Hematopoietic multipotent progenitor cell treated with erythropoietin and hydrocortisone succinate and interleukin-3 and kit ligand, for 17 days (in vitro differentiated cells): ENCODE measurements around the gene ENGASE.

Experiments used
- DNase-seq: peaks from one replicate; pipeline ENCODE4 v3.0.0-alpha.2; 2015; ENCODE audit warnings: low spot score

Gene ENGASE

GRCh38 chr17:79114458-79115301, 40.1 kb downstream of the ENGASE start:
- no peak for DNase-seq

DNA sequence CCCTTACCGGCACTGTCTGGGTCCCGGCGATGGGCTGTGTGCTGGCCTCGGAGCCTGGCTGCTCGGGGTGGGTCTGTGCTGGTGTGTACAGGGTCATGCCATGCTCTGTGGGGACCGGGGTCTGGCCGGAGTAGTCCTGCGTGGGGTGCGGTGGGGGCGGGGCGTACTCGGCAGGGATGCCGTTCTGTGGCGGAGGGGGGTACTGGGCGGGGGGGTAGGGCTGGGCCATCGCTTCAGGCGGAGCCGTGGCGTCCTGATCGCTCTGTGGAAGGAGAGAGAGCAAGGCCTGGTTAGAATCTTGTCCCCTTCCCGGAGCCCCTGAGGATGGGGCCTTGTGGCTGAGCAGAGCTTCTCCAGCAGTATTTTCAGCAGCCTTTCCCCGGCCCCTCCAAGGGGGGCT, 40.9 kb downstream of the ENGASE start:
- DNase-seq: no peak

- no peak for DNase-seq
Measured at GRCh38 chr17:79116575-79117368, 42.1 kb downstream of the ENGASE start.

- no peak for DNase-seq
Measured at GRCh38 chr17:79117905-79118487, 43.4 kb downstream of the ENGASE start.

- no peak for DNase-seq
Measured at GRCh38 chr17:79118924-79119323, 44.3 kb downstream of the ENGASE start.

DNA sequence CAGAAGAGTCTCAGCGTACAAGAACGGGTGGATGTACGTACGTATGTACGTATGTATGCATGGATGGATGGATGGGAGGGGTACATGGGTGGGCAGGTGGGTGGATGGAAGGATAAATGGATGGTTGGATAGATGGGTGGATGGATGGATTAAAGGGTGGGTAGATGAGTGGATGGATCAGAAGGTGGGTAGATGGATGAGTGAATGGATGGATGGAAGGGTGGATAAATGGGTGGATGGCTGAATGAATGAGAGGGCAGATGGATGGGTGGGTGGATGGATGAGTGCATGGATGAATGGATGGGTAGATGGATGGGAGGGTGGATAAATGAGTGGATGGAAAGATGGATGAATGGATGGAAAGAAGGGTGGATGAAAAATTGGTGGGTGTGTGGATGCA, 45.6 kb downstream of the ENGASE start:
- DNase-seq: no peak

DNA sequence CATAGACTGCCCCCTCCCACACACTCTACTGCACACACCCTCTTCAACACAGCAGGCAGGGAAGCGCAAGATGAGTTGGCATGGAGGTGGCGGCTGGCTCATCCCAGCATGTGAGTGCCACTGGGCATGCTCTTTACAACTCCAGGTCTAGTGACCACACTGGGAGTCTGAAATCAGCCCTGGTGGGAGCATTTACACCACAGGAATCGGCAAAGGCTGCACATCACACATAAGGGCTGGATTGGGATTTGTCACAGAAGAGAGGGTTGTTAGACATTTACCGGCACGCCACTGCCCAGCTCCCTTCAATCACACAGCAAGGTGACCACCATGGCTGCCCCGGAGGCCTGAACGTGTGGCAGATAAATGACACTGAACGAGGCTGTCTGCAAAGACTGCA, 49.4 kb downstream of the ENGASE start:
- DNase-seq: no peak

DNA sequence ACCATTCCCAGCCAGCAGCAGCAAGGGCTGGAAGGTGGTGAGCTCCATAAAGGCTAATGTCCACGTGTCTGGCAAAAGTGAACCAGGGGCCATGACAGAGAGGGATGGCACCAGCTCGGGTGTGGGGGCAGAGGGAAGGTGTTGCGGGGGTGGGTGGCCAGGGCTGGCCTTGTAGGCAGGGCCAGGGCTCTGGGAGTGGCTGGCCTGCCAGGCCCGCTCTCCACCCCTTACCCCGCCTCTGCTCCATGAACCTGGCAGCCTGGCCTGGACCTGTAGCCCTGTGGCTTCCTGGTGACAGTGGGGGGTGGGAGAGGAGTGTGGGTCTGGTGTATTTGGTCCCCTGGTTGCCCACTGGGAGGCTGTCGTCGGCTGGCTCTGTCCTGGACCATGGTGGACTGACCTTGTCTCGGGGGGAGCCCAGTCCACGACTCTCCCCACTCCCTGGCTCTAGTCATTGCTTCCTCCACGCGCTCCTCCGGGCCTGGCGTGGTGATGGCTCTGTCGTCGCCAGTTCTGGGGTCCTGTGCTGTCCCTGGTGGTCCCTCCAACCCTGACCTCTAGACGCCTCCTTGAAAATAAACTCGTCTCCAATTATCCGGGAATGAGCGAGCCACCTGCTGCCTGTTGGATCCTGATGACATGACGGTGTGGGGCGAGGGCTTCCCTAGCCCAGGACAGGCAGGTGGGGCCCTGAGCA, 50.0 kb downstream of the ENGASE start:
- DNase-seq: no peak

DNA sequence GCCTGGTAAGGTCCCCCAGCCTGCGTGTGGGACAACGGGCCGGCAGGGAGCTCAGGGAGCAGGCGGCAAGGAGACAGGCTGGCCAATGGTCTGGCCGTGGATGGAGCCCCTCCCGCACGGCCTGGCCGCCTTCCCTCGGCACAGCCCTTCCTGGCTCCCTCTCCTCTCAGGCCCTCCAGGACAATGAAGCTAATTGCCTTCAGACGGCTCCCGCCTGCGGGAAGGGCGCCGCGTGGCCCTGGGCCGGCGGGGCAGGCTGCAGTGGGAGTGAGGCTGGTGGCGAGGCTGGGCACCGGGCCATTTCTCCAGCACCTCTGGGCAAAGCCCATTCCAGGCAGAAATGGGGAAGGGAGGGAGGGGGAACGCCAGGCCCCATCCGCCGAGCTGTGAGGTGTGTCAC, 50.9 kb downstream of the ENGASE start:
- DNase-seq: no peak

DNA sequence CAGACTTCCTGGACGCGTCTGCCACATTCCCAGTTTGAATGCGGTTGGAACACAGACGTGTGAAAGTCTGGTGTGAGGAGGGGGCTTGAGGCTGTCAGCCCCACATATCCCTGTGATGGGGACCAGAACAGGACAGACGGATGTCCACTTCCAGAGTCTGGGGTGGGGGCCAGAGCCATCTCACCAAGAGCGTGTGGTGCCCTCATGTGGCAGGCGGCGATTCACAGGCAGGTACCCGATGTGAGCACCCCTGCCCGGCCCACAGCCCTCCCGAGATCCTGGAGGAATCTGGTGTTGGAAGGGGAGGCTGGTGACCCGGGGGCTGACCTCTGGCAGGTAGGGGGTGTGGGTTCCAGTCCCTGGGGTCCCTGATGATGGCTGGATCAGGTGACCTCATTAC, 51.5 kb downstream of the ENGASE start:
- DNase-seq: no peak

GRCh38 chr17:79127534-79128135, 53.0 kb downstream of the ENGASE start:
- DNase-seq: no peak

DNA sequence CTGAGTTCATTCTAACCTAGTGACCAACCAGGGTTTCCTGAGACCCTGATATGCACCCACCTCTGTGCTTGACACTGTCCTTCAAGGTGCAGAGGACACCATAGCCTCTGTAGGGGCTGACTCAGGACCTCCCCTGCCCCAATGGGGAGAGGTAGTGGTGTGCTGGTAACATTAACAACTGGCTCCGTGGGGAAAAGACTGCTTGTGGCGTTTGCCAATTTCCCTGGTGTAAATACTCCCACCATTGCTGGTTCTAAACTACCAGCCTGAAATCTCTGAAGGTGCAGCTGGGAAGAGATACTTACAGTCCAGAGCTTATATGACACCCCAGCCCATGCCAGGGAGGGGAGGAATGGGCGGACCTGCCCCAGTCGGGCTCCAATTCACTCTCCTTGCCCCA, 54.9 kb downstream of the ENGASE start:
- DNase-seq: no peak

GRCh38 chr17:79130536-79131273, 56.1 kb downstream of the ENGASE start:
- no peak for DNase-seq

DNA sequence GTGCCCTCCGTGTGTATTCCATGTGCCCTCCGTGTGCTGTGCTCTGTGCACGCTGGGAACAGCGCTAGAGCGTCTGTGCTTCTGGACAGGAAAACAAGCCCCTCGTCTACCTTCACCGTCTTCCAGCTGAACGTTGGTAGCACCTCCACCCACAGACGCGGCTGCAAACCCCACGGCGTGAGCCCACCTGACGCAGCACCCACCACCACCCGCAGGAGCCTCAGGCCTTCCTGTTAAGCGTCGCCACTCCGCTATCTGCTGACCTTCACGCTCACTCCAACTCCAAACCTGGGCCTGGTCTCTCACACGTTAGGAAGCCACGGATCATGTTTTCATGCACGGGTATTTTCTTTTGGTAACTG, 56.6 kb downstream of the ENGASE start:
- no peak for DNase-seq

- no peak for DNase-seq
Measured at GRCh38 chr17:79131701-79132100, 57.1 kb downstream of the ENGASE start.

GRCh38 chr17:79132271-79133064, 57.8 kb downstream of the ENGASE start:
- no peak for DNase-seq

DNA sequence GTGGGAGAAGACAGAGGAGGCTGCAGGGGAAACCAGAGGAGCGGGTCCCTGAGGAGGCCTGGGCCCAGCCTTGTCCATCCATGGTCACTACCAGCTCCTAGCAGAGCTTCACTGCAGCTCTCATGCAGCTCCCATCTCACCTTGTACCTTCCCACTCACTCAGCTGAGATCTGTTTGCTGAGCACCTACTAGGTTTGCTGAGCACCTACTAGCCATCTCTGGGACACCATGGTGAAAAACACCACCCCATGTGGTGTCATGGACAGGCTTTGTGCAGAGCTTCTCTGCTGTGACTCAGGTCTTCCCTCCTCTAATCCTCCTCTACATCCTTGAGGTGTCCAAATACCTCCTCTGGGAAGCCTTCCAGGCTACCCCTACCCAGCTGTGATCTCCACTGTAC, 58.6 kb downstream of the ENGASE start:
- no peak for DNase-seq

DNA sequence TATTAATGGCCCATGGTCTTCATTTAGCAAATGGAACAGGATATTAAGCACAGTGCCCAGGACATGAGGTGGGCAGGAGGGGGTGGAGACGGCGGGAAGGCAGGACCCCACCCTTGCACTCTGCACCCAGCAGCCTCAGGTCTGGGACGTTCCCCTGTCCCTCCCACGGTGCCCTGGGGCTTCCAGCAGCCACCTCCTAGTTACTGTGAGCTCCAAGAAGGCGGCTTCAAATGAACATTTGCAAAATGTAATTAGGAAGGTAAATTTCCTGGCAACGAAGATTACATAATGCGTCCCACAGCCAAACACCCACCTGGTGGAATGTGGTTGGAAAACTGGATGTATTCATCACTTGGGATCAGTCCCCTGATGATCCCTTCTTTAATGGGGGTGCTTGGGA, 59.4 kb downstream of the ENGASE start:
- no peak for DNase-seq

DNA sequence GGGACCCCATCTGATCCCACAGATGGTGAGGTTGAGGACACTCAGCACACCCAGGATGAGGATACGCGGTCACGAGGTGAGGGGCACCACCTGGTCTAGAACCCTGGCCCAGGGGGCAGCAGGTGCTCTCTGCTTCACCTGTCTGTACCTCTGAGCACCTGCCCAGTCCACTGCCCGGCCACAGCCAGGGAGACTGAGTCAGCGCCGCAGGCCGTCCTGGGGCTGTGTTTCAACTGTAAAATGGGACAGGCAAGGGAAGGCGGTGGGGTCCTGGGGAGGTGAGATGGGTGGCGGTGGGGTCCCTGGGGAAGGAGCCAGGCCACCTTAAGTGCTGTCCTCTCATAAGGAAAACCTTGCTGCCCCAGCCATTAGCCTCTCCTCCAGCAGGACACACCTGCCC, 60.4 kb downstream of the ENGASE start:
- no peak for DNase-seq

DNA sequence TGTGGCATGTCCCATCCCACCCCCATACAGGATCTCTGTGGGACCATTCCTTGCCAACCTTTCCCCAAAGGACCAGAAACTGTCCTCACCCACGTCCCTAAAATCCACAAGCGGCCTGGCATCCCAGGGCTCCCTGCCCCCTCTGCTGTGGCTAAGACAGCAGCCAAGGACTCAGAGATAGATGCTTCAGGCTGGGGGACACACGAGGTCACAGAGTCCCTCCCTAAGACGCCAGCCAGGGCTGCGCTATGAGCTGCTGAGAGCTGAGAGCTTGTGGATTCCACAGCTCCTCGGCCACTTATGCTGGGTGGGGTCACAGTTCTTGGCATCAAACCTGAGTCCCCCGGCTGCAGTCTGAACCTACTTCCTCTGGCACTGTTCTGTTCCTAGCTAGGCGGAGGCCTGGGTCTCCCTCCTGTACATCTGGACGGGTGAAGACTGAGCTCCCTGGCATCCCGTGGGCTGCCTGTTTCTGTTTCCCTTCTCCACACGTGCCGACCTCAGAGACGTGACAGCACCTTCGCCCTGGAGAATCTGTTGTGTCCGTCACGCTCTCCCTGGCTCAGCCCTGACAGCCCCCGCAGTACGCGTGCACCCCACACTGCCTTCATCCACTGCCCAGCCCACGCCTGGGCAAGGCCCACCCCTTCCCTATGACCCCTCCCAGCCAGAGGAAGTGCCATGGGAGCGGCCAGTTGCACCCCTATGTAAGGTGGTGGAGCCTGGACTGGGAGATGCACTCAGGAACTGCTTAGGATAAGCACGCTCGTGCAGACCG, 61.2 kb downstream of the ENGASE start:
- DNase-seq: no peak
